ENCODE measurements around the gene MYL6.

Gene MYL6

DNA sequence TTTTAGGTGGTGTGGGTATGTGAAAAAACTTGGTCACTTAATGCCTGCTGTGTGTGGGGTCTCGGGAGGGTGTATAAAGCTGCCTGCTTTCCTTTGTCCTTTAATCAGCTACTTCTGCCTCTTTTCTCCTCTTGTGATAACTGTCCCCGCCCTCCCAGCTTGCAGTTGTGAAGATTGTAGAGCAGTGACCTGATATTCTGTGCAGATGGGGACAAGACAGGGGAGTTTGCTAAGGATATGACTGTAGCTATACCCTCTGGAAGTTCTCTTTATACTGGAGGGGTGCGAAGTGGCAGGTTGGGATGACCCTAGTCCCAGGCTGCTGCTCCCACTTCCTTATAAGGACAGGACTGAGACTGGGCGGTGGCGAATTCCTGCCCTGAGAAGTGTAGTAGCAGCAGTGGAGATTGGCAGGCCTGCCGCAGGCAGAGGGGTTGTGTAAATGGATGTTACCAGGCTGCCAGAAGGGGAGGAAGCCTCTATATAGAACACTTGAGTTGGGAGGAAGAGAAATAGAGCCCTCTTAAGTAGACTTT, 835 bp downstream of the MYL6 start:
- no peaks in the 10 kb centered on the region for H3K9me3 Mint-ChIP-seq

DNA sequence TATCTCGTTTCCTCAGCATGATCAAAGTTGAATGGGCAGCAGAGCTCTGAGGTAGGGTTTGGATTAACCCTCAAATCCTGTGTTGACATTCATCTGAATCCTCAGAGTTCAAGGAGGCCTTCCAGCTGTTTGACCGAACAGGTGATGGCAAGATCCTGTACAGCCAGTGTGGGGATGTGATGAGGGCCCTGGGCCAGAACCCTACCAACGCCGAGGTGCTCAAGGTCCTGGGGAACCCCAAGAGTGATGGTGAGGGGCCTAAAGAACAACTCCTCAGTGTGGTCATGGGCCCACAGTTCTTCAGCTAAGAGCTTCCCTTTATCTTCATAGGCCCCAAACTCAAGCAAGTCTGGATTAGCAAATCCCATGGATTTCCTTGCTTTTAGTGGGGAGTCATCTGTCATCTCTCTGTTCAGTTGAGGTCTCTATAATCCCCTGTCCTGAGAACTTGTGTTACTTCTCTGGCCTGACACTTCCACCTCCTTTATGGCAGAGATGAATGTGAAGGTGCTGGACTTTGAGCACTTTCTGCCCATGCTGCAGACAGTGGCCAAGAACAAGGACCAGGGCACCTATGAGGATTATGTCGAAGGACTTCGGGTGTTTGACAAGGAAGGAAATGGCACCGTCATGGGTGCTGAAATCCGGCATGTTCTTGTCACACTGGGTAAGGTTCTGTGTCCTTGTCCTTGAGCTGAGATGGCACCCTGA, 1.5 kb downstream of the MYL6 start:
- DNase-seq, result no peak

More for the DNA sequence above, 835 bp downstream of the MYL6 start:
- H3K36me3 Mint-ChIP-seq (ENCODE audit: low read depth), result peaks cover 89% of the 10 kb centered on the region
- peak overlapping the region; percentile 99 for H3K4me3 Mint-ChIP-seq
- no peaks in the 10 kb centered on the region for H3K27me3 Mint-ChIP-seq
- H3K4me1 Mint-ChIP-seq (ENCODE audit: low read depth), result peaks cover 44% of the 10 kb centered on the region
- no peak for DNase-seq
- peak overlapping the region; percentile 99 for H3K27ac Mint-ChIP-seq

DNA sequence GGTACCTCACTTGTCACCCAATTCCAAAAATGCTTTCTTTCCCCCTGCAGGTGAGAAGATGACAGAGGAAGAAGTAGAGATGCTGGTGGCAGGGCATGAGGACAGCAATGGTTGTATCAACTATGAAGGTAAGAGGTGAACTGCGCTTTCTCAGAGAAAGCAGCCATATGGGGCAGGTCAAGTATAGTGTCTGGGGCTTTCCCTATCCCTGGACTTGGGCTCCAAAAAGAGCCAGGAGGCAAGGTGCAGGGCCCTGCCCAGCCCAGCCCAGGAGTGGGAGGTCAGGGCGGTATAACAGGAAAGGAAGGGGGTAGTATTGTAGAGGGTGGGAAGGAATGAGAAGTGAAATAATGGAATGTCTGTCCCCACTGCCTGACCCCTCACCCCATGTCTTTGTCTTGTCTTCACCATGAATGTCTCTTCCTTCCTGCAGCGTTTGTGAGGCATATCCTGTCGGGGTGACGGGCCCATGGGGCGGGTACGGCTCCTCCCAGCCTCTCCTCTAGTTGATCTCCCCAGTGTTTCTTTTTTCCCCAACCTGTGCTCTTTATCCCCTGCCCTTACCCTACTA, 2.1 kb downstream of the MYL6 start:
- Mint-ChIP-seq H3K36me3 (ENCODE audit: low read depth) (peaks cover 94% of the 10 kb centered on the region), H3K27ac (peak overlapping the region; percentile 99), H3K4me3 (peak overlapping the region; percentile 99), H3K27me3 (no peaks in the 10 kb centered on the region), H3K9me3 (no peaks in the 10 kb centered on the region), H3K4me1 (ENCODE audit: low read depth) (peaks cover 43% of the 10 kb centered on the region)
- peak; percentile 69 for DNase-seq

More for the DNA sequence above, 1.5 kb downstream of the MYL6 start:
- H3K4me1 Mint-ChIP-seq (ENCODE audit: low read depth), result peaks cover 43% of the 10 kb centered on the region
- H3K36me3 Mint-ChIP-seq (ENCODE audit: low read depth), result peaks cover 93% of the 10 kb centered on the region
- H3K27me3 Mint-ChIP-seq, result no peaks in the 10 kb centered on the region
- H3K4me3 Mint-ChIP-seq, result peak overlapping the region; percentile 99
- no peaks in the 10 kb centered on the region for H3K9me3 Mint-ChIP-seq
- H3K27ac Mint-ChIP-seq, result peak overlapping the region; percentile 99

DNA sequence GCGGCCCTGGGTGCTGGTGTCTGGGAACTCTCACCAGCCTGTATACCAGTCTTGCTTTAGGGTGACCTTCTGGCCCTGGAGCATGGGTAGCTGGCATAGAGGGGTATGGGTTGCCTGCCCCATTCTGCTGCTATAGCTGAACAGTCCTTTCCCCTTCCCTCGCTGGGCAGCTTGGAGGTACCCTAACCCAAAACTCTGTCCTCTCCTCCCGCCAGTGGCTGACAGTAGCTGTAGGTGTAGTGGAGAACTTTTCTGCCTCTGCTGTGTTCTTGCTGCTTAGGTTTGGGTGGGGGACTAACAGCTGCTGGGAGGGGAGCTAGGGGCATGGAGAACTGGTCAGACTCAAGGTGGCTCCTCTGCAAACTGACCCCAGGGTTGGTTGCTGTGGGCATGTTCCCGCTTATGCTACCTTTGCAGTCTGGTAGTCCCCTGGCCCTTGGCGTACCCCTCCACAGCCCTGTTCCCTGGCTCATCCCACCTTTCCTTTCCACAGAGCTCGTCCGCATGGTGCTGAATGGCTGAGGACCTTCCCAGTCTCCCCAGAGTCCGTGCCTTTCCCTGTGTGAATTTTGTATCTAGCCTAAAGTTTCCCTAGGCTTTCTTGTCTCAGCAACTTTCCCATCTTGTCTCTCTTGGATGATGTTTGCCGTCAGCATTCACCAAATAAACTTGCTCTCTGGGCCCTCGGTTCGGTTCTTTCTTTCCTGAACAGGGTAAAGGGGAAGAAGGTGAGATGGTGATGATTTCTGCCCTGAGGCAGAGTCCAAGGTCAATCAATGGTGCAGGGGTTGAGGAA, 2.9 kb downstream of the MYL6 start:
- peaks cover 39% of the 10 kb centered on the region for H3K4me1 Mint-ChIP-seq (ENCODE audit: low read depth)
- peak overlapping the region; percentile 99 for H3K27ac Mint-ChIP-seq
- no peak for DNase-seq
- H3K9me3 Mint-ChIP-seq, result no peaks in the 10 kb centered on the region
- peaks cover 94% of the 10 kb centered on the region for H3K36me3 Mint-ChIP-seq (ENCODE audit: low read depth)
- H3K27me3 Mint-ChIP-seq, result no peaks in the 10 kb centered on the region
- H3K4me3 Mint-ChIP-seq, result peak overlapping the region; percentile 99

DNA sequence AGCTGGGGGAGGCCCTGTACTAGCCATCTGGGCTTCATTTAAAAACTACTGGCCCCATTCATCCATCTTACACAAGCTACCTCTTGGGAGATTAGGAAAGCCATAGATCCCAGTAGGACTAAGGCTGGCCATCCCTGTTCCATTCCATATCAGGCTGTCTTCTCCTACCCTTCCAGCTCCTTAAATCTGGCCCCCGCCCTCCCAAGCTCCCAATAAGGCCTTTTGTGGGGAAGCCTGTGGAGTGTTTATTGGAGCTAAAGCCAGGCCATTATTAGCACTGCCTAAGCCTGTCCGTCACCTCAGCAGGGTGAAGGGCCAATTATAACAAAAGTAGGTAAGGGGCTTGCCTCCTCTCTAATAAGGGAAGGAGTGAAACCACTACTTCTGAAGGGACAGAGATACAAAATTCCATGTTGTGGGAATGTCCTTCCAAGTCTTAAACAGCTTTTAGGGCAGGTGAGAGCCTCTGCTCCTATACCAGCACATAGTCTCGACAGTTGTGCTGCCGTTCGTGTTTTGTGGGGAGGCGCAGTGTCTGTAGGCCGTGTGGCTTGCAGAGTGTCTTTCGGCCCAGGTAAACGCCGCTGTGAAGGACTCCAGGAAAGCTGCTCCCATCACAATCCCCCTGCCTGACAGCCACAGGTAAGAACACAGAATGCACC, 3.7 kb downstream of the MYL6 start:
- Mint-ChIP-seq H3K27ac (peak overlapping the region; percentile 99), H3K36me3 (ENCODE audit: low read depth) (peaks cover 96% of the 10 kb centered on the region), H3K4me1 (ENCODE audit: low read depth) (peaks cover 39% of the 10 kb centered on the region), H3K27me3 (no peaks in the 10 kb centered on the region), H3K4me3 (peak overlapping the region; percentile 99), H3K9me3 (no peaks in the 10 kb centered on the region)
- DNase-seq, result no peak

DNA sequence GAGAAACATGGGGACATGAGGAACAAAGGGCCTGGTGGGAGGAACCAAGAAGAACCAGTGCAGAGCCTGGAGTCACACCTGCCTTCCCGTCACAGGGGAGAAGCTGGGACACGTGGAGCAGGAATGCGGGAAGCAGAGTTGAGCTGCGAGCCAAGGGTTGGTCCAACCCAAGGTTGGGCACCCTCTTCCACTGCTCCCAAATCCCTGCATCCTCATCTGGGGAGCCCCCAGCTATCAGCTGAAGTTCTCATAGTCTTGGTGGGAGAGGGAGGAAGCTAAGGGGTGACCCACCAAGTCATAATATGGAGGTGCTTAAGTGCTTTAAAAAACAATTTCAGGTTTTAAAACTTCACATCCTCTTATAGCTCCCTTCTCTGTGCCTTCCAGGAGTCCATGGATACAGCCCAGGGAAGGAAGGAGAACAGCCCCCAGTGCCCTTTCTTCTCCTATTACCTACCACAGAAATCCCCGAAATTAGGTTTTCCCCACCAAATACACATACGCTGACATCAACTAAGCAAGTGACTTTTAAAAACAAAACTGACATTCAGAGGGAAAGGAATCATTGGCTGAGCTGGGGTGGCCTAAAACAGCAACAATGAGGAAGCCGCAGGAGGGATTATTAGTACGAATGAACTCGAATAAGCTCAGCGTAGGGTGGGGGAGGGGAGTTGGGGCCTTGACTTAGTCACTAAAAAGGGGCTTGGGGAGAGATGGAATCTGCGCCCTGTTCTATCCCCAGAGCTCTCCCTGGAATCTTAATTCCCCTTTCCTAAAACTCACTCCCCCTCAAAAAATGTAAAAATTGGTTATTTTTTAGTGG, 4.5 kb downstream of the MYL6 start:
- Mint-ChIP-seq H3K4me3 (no peak overlapping the region), H3K27ac (peak overlapping the region; percentile 74), H3K9me3 (no peaks in the 10 kb centered on the region), H3K4me1 (ENCODE audit: low read depth) (peaks cover 32% of the 10 kb centered on the region), H3K27me3 (no peaks in the 10 kb centered on the region), H3K36me3 (ENCODE audit: low read depth) (peaks cover 96% of the 10 kb centered on the region)
- no peak for DNase-seq

DNA sequence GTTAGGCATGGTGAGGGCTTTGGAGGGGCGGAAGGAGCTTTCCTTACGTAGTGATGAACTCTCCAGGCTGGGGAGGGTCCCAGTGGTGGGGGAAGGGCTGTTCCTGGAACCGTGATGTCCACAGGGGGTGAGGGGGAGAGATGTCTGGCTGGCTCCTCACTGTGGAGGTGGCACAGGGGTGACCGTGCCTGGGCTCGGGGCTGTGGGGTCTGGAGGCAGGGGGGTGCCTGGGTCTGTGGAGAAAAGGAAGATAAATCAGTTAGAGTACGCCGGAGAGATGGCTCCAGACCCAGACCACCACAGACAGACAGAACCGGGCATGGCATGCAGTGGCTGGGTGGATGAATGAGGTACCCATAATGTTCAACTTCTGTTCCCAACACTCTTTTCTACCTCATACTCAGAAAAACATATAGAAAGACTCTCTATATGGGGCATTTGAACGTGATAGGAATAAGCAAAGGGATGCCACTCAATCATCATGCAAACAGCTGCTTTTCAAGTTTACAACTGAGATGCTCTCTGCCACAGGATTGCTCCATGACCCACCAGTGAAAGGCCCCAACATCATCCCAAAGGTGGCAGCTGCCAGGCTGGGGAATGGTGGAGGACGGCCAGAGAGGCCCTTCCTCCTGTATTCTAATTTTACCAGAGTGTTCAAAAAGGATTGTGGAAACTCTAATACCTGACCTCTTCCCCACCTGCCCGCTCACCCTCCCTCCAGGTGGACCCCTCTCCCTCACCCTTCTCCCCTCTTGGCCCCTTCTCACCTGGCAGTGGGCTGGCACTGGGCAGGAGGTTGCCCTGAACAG, 5.6 kb downstream of the MYL6 start:
- peaks cover 31% of the 10 kb centered on the region for H3K4me1 Mint-ChIP-seq (ENCODE audit: low read depth)
- H3K36me3 Mint-ChIP-seq (ENCODE audit: low read depth), result peaks cover 96% of the 10 kb centered on the region
- no peaks in the 10 kb centered on the region for H3K9me3 Mint-ChIP-seq
- no peak overlapping the region for H3K4me3 Mint-ChIP-seq
- no peaks in the 10 kb centered on the region for H3K27me3 Mint-ChIP-seq
- H3K27ac Mint-ChIP-seq, result peak overlapping the region; percentile 75
- no peak for DNase-seq

DNA sequence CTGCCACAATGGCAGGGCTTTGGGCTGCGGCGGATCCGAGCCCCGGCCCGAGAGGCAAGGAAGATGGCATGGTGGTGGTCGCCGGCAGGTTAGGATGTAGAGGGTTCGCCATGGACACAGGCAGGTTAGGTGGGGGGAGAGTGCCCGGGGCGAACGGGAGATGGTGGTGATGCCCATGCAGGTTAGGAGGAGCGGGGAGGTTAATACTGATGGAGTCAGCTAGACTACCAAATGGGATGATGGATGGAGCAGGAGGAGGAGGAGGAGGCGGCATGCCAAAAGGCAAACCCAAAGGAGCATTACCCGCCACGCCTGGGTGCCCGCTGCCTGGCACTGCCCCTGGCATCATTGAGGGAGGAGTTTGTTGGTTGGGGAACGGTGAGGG, 6.2 kb downstream of the MYL6 start:
- Mint-ChIP-seq H3K27ac (peak overlapping the region; percentile 75), H3K36me3 (ENCODE audit: low read depth) (peaks cover 96% of the 10 kb centered on the region), H3K4me3 (no peak overlapping the region), H3K9me3 (no peaks in the 10 kb centered on the region), H3K27me3 (no peaks in the 10 kb centered on the region), H3K4me1 (ENCODE audit: low read depth) (peaks cover 27% of the 10 kb centered on the region)
- no peak for DNase-seq

DNA sequence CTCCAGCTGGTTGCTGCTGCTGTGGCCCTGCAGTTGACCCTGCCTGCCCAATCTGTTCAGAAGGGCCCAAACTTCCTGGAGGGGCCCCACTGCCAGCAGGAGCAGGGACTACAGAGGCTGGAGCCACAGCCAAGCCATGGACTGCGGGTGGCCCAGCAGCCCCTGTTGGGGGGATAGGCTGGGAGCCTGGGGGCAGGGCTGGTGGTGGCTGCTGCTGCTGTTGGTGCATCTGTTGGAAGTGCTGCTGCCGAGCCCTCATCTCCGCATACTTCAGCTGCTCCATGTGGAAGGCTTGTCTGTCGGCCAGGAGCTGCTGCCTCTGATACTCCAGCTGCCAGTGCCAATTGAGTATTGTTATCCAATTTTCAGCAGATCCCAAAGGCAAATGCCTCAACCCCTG, 7.2 kb downstream of the MYL6 start:
- peaks cover 96% of the 10 kb centered on the region for H3K36me3 Mint-ChIP-seq (ENCODE audit: low read depth)
- H3K4me3 Mint-ChIP-seq, result no peak overlapping the region
- no peaks in the 10 kb centered on the region for H3K9me3 Mint-ChIP-seq
- peak overlapping the region; percentile 73 for H3K27ac Mint-ChIP-seq
- H3K4me1 Mint-ChIP-seq (ENCODE audit: low read depth), result peaks cover 17% of the 10 kb centered on the region
- H3K27me3 Mint-ChIP-seq, result no peaks in the 10 kb centered on the region
- DNase-seq, result no peak

DNA sequence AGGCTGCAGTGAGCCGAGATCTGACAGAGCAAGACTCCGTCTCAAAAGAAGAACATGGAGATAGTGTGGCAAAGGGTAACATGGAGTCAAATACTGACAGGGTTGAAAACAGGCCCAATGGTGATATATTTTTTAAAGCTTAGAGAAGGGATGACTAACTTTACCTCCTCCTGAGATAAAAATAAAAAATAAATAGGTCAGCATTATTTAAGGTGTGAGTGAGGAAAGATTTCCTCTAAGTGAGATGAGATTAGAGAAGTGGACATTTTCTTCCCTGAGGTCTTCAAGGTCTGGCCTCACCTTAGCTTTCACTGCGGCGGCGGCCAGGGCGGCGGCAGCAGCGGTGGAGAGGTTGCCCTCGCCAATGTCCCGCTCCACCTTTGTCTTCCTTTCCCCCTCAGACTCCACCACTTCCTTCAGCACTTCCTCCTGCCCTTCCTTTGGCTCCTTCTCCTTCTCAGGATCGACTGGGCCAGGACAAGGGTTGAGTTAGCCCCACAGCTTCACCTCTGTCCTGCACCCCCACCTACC, 11.1 kb downstream of the MYL6 start:
- Mint-ChIP-seq H3K27me3 (no peaks in the 10 kb centered on the region), H3K9me3 (no peaks in the 10 kb centered on the region), H3K4me3 (no peak overlapping the region), H3K27ac (peak overlapping the region; percentile 66), H3K36me3 (ENCODE audit: low read depth) (peaks cover 94% of the 10 kb centered on the region), H3K4me1 (ENCODE audit: low read depth) (no peaks in the 10 kb centered on the region)
- no peak for DNase-seq

DNA sequence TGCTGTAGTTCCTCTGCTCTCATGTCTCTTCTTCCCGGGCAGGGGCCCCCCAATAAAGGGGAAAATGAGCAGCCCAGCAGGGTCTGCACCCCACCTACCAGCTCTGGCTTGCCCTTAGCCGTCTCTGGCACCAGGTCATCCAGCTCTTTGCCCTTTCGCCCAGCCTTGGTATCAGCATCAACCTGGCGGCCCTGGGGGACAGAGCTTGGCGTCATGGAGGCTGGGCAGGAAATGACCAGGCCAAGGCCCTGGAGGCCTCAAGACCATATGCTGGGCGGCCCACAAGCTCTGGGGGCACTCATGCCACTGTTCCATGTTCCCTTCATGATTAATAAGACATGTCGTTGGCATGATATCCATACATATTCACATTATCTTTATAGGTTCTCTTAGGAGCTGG, 14.7 kb downstream of the MYL6 start:
- Mint-ChIP-seq H3K27me3 (no peaks in the 10 kb centered on the region), H3K36me3 (ENCODE audit: low read depth) (peaks cover 95% of the 10 kb centered on the region), H3K27ac (peak overlapping the region; percentile 70), H3K4me3 (no peak overlapping the region), H3K4me1 (ENCODE audit: low read depth) (no peaks in the 10 kb centered on the region), H3K9me3 (no peaks in the 10 kb centered on the region)
- DNase-seq, result no peak

DNA sequence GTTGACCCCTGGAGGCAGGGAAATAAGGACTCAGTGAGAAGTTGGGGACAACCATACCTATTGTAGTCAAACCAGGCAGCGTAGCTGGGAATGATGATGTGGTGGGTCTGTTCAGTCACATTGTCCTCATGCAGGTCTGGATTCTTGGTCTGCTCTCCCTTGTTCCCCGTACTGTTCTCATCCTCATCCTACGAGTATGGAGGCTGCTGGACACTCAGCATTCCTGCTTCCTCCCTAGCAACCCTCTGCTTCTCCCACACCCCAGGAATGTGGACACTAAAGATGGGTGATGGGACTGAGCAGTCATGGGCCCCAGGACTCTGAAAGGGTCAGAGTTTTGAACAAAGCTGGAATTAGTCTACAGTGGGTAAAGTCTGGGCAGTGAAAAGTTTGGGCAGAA, 20.2 kb downstream of the MYL6 start:
- no peaks in the 10 kb centered on the region for H3K4me1 Mint-ChIP-seq (ENCODE audit: low read depth)
- H3K27me3 Mint-ChIP-seq, result no peaks in the 10 kb centered on the region
- DNase-seq, result no peak
- H3K36me3 Mint-ChIP-seq (ENCODE audit: low read depth), result peaks cover 98% of the 10 kb centered on the region
- H3K9me3 Mint-ChIP-seq, result no peaks in the 10 kb centered on the region
- H3K27ac Mint-ChIP-seq, result peak overlapping the region; percentile 44
- H3K4me3 Mint-ChIP-seq, result no peak overlapping the region

DNA sequence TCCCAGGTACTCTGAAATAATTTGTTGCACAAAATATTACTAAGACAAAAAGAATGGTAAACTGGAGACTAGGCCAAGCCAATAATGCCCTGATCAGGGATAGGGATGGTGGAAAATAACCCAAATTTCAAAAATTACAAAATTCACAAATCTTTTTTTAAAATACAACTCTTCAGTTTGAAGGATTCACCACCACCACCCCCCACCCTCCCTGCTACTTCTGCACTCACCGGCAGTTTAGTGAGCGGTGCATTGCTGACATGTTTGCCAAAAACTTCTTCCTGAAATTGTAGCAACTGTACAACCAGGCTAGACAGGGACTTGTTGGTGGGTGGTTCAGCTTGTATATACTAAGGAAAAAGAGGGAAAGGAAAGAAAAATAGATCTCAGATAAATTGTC, 28.8 kb downstream of the MYL6 start:
- DNase-seq, result no peak
- H3K27ac Mint-ChIP-seq, result peak overlapping the region; percentile 84
- H3K36me3 Mint-ChIP-seq (ENCODE audit: low read depth), result peaks cover 72% of the 10 kb centered on the region
- no peaks in the 10 kb centered on the region for H3K27me3 Mint-ChIP-seq
- peaks cover 35% of the 10 kb centered on the region for H3K4me1 Mint-ChIP-seq (ENCODE audit: low read depth)
- H3K9me3 Mint-ChIP-seq, result no peaks in the 10 kb centered on the region
- peak overlapping the region; percentile 82 for H3K4me3 Mint-ChIP-seq
